ENCODE results near the gene PIH1D1. TPM values are rescaled to one million over a fixed set of nuclear protein-coding genes. Genes with fewer than 3 reads are reported as not detected.

PIH1D1 gene
- total RNA-seq, 2 donors from 2014 or later: 128 to 133 TPM

- peaks cover 27% of the 10 kb centered on the region for H3K36me3 Mint-ChIP-seq (ENCODE audit: low read depth)
- no peak overlapping the region for H3K4me3 Mint-ChIP-seq
- no peaks in the 10 kb centered on the region for H3K4me1 ChIP-seq (ENCODE audit: control insufficient read depth, insufficient read depth, low read length)
- H3K9ac ChIP-seq (ENCODE audit: extremely low read depth, low read length, poor library complexity, severe bottlenecking): no peak overlapping the region
- no peak overlapping the region for H3K27ac ChIP-seq (ENCODE audit: low read depth, low read length)
- no peaks in the 10 kb centered on the region for H3K27me3 ChIP-seq (ENCODE audit: control insufficient read depth, insufficient read depth, low read length, poor library complexity, severe bottlenecking)
- no peak for DNase-seq
- no peaks in the 10 kb centered on the region for H3K27me3 Mint-ChIP-seq (ENCODE audit: insufficient read depth)
- no peak for TF ChIP-seq CTCF (conservative IDR thresholded peaks at IDR 0.05)
- no peaks in the 10 kb centered on the region for H3K4me1 Mint-ChIP-seq
- H3K9me3 ChIP-seq (ENCODE audit: control insufficient read depth, low read length): no peaks in the 10 kb centered on the region
- 89 to 90% methylated on average over 13 to 19 of the region's 19 CpGs for whole genome bisulfite sequencing, 2 experiments (ENCODE audit: insufficient coverage in 1 of 2, insufficient read length in 1 of 2)
- peaks cover 33% of the 10 kb centered on the region for H3K36me3 ChIP-seq (ENCODE audit: control insufficient read depth, insufficient read depth, low read length)
- H3K9me3 Mint-ChIP-seq: no peaks in the 10 kb centered on the region
- no peak overlapping the region for H3K27ac Mint-ChIP-seq
- no peak overlapping the region for H3K4me3 ChIP-seq (ENCODE audit: low read length)
Measured at GRCh38 chr19:49468199-49468598, 16.6 kb upstream of the PIH1D1 start.

- no peak overlapping the region for H3K4me3 Mint-ChIP-seq
- DNase-seq: no peak
Measured at GRCh38 chr19:49465371-49465770, 13.8 kb upstream of the PIH1D1 start.

GRCh38 chr19:49463960-49464740 is 12.5 kb upstream of the PIH1D1 start:
- no peak overlapping the region for H3K4me3 ChIP-seq (ENCODE audit: low read length)
- no peak overlapping the region for H3K27ac ChIP-seq (ENCODE audit: low read depth, low read length)
- H3K36me3 ChIP-seq (ENCODE audit: control insufficient read depth, insufficient read depth, low read length): peaks cover 38% of the 10 kb centered on the region
- H3K27me3 Mint-ChIP-seq (ENCODE audit: insufficient read depth): no peaks in the 10 kb centered on the region
- peaks cover 35% of the 10 kb centered on the region for H3K36me3 Mint-ChIP-seq (ENCODE audit: low read depth)
- H3K9me3 Mint-ChIP-seq: no peaks in the 10 kb centered on the region
- H3K27ac Mint-ChIP-seq: no peak overlapping the region
- no peak overlapping the region for H3K9ac ChIP-seq (ENCODE audit: extremely low read depth, low read length, poor library complexity, severe bottlenecking)
- WGBS, 2 experiments (ENCODE audit: insufficient coverage in 1 of 2, insufficient read length in 1 of 2): 96 to 97% methylated on average over 19 to 39 of the region's 39 CpGs
- DNase-seq: no peak
- TF ChIP-seq CTCF (conservative IDR thresholded peaks at IDR 0.05): no peak
- no peaks in the 10 kb centered on the region for H3K27me3 ChIP-seq (ENCODE audit: control insufficient read depth, insufficient read depth, low read length, poor library complexity, severe bottlenecking)
- H3K4me1 Mint-ChIP-seq: no peaks in the 10 kb centered on the region
- no peaks in the 10 kb centered on the region for H3K4me1 ChIP-seq (ENCODE audit: control insufficient read depth, insufficient read depth, low read length)
- H3K4me3 Mint-ChIP-seq: no peak overlapping the region
- no peaks in the 10 kb centered on the region for H3K9me3 ChIP-seq (ENCODE audit: control insufficient read depth, low read length)

More at GRCh38 chr19:49465371-49465770, 13.8 kb upstream of the PIH1D1 start:
- Histone ChIP-seq H3K4me3 (ENCODE audit: low read length) (no peak overlapping the region), H3K9ac (ENCODE audit: extremely low read depth, low read length, poor library complexity, severe bottlenecking) (no peak overlapping the region), H3K9me3 (ENCODE audit: control insufficient read depth, low read length) (no peaks in the 10 kb centered on the region), H3K27me3 (ENCODE audit: control insufficient read depth, insufficient read depth, low read length, poor library complexity, severe bottlenecking) (no peaks in the 10 kb centered on the region), H3K4me1 (ENCODE audit: control insufficient read depth, insufficient read depth, low read length) (no peaks in the 10 kb centered on the region), H3K27ac (ENCODE audit: low read depth, low read length) (no peak overlapping the region), H3K36me3 (ENCODE audit: control insufficient read depth, insufficient read depth, low read length) (peaks cover 36% of the 10 kb centered on the region)
- Mint-ChIP-seq H3K36me3 (ENCODE audit: low read depth) (peaks cover 24% of the 10 kb centered on the region), H3K27me3 (ENCODE audit: insufficient read depth) (no peaks in the 10 kb centered on the region), H3K27ac (no peak overlapping the region), H3K9me3 (no peaks in the 10 kb centered on the region), H3K4me1 (no peaks in the 10 kb centered on the region)
- TF ChIP-seq CTCF (conservative IDR thresholded peaks at IDR 0.05): no peak
- WGBS, 2 experiments (ENCODE audit: insufficient coverage in 1 of 2, insufficient read length in 1 of 2): 97 to 100% methylated on average over 2 to 3 of the region's 3 CpGs

Data from endodermal cell (in vitro differentiated cells).